Upper lobe of right lung (tissue), 1 donor: ENCODE measurements around the gene PTH2. TPM values are rescaled to one million over a fixed set of nuclear protein-coding genes. Genes with fewer than 3 reads are reported as not detected.

Experiments used
- ATAC-seq: fragments of 200-7000 bp; cut with Tn5 transposase; one replicate; pipeline ENCODE4 v1.9.1; 2020; ENCODE audit warnings: mild to moderate bottlenecking, moderate library complexity
- DNase-seq: peaks from one replicate; pipeline ENCODE4 v3.0.0-alpha.2; 2020
- H3K27ac ChIP-seq: fragments of 200-600 bp; one replicate; pipeline ENCODE4 v1.8.0; 2022
- H3K27me3 ChIP-seq: fragments of 200-600 bp; one replicate; pipeline ENCODE4 v1.8.0; 2022; ENCODE audit warnings: mild to moderate bottlenecking
- H3K36me3 ChIP-seq: fragments of 200-600 bp; one replicate; pipeline ENCODE4 v1.8.0; 2022
- H3K4me1 ChIP-seq: fragments of 200-600 bp; one replicate; pipeline ENCODE4 v1.8.0; 2022
- H3K4me3 ChIP-seq: fragments of 200-600 bp; one replicate; pipeline ENCODE4 v1.8.0; 2022; ENCODE audit warnings: mild to moderate bottlenecking
- H3K9me3 ChIP-seq: fragments of 200-600 bp; one replicate; pipeline ENCODE4 v1.8.0; 2022
- CTCF ChIP-seq: fragments of 200-600 bp; IDR thresholded peaks from one replicate; pipeline ENCODE4 v1.8.0; 2022; ENCODE audit warnings: antibody characterized with exemption
- intact Hi-C: fragments of 100-400 bp; cut with DNase I; formaldehyde crosslinking; loops from one replicate; pipeline ENCODE4 v1.11.0; 2022
- total RNA-seq: library from RNA; stranded (reverse); fragmentation: NEBNext Ultra II Directional; extraction: Animal tissue kit (Norgen Biotek cat#: 25700); gene quantifications from one replicate; pipeline ENCODE4 v1.2.1, GENCODE V29; 2021
- donor health status: DM: no; HTN: yes; CAD: no; lungs with severe emphysema.

The PTH2 gene
- total RNA-seq, 1 donor from 2014 or later = not detected

GRCh38 chr19:49453013-49453756 lies 29.9 kb upstream of the PTH2 start, which contains the start of gene ALDH16A1:
ALDH16A1 (plus strand) TSS chr19:49453225; CDS start chr19:49453332, 107 bp downstream.
- peak within 1 kb of the TSS; percentile 95 for H3K27ac ChIP-seq
- intact Hi-C loops = no loop called here
- H3K9me3 ChIP-seq = no peaks in the 10 kb centered on the region
- DNase-seq (peak; percentile 99), ATAC-seq (peak; percentile 93)
- H3K36me3 ChIP-seq = peaks cover 12% of the 10 kb centered on the region
- H3K4me1 ChIP-seq = peaks cover 15% of the 10 kb centered on the region
- H3K27me3 ChIP-seq = no peaks in the 10 kb centered on the region
- H3K4me3 ChIP-seq = peak within 1 kb of the TSS; percentile 92
- no peak for TF ChIP-seq CTCF

GRCh38 chr19:49451430-49452181 lies 28.4 kb upstream of the PTH2 start, which contains the start of gene PIH1D1:
PIH1D1 (minus strand) TSS chr19:49451814; CDS start chr19:49451574, 240 bp downstream.
- no peak for TF ChIP-seq CTCF
- peak within 1 kb of the TSS; percentile 92 for H3K4me3 ChIP-seq
- peaks cover 11% of the 10 kb centered on the region for H3K4me1 ChIP-seq
- peak; percentile 85 for ATAC-seq
- no peaks in the 10 kb centered on the region for H3K9me3 ChIP-seq
- DNase-seq = peak; percentile 96
- no peaks in the 10 kb centered on the region for H3K27me3 ChIP-seq
- peaks cover 19% of the 10 kb centered on the region for H3K36me3 ChIP-seq
- H3K27ac ChIP-seq = peak within 1 kb of the TSS; percentile 95
- intact Hi-C loops = no loop called here

GRCh38 chr19:49450405-49450804 lies 27.2 kb upstream of the PTH2 start:
- H3K36me3 ChIP-seq = peaks cover 21% of the 10 kb centered on the region
- no peaks in the 10 kb centered on the region for H3K9me3 ChIP-seq
- no peak for ATAC-seq
- no peak for DNase-seq
- no peak overlapping the region for H3K27ac ChIP-seq
- peak overlapping the region; percentile 92 for H3K4me3 ChIP-seq
- H3K27me3 ChIP-seq = no peaks in the 10 kb centered on the region
- intact Hi-C loops = no loop called here
- H3K4me1 ChIP-seq = peaks cover 11% of the 10 kb centered on the region
- no peak for TF ChIP-seq CTCF

- Histone ChIP-seq H3K9me3 (no peaks in the 10 kb centered on the region), H3K4me1 (peaks cover 10% of the 10 kb centered on the region), H3K4me3 (no peak overlapping the region), H3K27ac (no peak overlapping the region), H3K36me3 (peaks cover 21% of the 10 kb centered on the region), H3K27me3 (no peaks in the 10 kb centered on the region)
- DNase-seq (no peak), ATAC-seq (no peak)
- intact Hi-C loops = loop anchor here (10.0 kb wide), 1 partner anchor 224 kb away; no protein-coding TSS in a partner anchor
- no peak for TF ChIP-seq CTCF
These were observed 25.2 kb upstream of the PTH2 start for GRCh38 chr19:49448432-49448786.

- no peak overlapping the region for H3K4me3 ChIP-seq
- no peak for TF ChIP-seq CTCF
- intact Hi-C loops = loop anchor here (10.0 kb wide), 1 partner anchor 223 kb away; no protein-coding TSS in a partner anchor
- peaks cover 21% of the 10 kb centered on the region for H3K36me3 ChIP-seq
- peaks cover 10% of the 10 kb centered on the region for H3K4me1 ChIP-seq
- no peaks in the 10 kb centered on the region for H3K27me3 ChIP-seq
- H3K9me3 ChIP-seq = no peaks in the 10 kb centered on the region
- ATAC-seq (no peak), DNase-seq (no peak)
- H3K27ac ChIP-seq = no peak overlapping the region
These were observed 24.5 kb upstream of the PTH2 start for GRCh38 chr19:49447485-49448431.
